CD4-positive, alpha-beta T cell treated with Interleukin-12 subunit alpha and Interleukin-12 subunit beta, for 1 hour (primary cell): ENCODE data around the gene SCGB1D4.

Source experiments
- DNase-seq: peaks from one replicate; pipeline ENCODE4 v3.0.0-alpha.2; 2020

SCGB1D4 gene

DNA sequence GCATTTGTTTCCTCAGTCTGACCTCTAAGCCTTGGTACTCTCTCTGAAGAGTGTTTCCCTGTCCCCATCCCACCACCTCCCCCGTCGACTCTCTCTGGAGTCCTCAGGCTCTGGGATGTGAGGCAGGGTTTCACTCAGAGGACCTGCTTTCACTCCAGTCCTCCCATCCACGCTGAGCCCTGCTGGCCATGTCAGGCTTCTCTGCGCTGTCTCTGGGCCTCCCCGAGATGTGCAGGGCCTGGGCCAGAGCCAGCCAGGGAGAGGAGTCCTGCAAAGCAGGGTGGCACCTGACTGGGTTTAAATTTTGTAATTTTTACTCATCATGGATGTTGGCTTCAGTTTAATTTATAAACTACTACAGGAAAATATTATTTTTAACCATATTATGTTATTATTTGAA is 25.6 kb downstream of the SCGB1D4 start:
- DNase-seq = no peak

DNA sequence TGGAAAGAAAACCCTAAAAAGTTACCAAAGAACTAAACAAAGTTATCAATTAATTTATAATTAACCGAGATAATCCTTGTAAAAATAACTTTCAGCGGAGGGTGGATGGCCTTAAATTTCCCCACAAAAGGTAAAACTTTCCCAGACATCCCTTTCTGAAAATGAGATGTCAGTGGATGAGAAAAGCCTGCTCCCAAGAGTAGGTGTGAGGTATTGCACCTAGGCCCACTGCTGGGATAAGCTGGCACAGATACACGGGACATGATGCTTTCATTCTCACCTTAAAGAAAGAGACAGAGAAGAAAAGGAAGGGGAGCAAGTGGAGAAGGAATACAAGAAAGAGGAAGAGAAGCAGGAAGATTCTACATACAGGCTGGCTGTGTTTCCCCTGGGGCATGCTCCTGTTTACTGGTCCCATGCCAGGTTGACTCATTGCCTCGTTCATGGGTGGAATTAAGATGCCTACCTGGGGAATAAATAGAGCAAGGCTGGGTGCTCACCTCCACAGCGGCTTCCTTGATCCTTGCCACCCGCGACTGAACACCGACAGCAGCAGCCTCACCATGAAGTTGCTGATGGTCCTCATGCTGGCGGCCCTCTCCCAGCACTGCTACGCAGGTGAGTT is 29.1 kb downstream of the SCGB1D4 start, which contains the start of gene SCGB2A2:
TSS of gene SCGB2A2 (plus strand) at position 505 of the 625 bp plus-strand sequence. CDS start at position 564, 59 bp downstream.
- no peak for DNase-seq

GRCh38 chr11:62267576-62267975 is 31.3 kb downstream of the SCGB1D4 start:
- DNase-seq = no peak

GRCh38 chr11:62267050-62267449 is 31.8 kb downstream of the SCGB1D4 start:
- no peak for DNase-seq

GRCh38 chr11:62266558-62266957 is 32.3 kb downstream of the SCGB1D4 start:
- DNase-seq = no peak

GRCh38 chr11:62264004-62264403 is 34.9 kb downstream of the SCGB1D4 start:
- no peak for DNase-seq

DNA sequence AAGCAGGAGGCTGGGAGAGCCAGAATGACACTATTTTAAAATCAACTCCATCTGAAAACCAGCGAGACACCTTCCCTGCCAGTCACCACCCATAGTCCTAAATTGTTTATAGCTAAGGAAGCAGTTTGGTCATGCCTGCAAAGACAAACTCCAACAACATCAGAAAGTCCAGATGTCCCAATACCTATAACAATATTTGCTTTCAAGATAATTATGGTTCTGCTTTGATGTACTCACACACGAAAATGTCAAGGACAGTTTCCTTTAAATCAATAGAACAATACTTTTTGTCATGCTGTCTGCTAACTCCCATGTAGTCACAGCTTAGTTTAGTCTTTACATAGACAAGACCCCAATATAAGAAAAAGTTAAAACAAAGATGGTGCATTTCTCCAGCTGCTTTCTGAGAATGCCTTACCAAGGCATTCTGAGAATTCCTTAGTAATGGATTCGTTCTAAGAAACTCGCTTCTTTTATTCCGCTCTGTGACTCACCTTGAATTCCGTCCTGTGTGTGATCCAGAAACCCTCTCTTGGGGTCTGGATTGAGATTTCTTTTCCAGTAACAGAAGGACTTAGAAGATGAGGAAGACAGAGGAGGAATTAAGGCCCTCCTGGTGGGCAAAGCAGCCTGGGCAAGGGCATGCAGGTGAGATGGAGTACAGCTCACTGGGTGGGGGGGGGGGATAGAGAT is 38.5 kb downstream of the SCGB1D4 start:
- DNase-seq = no peak

DNA sequence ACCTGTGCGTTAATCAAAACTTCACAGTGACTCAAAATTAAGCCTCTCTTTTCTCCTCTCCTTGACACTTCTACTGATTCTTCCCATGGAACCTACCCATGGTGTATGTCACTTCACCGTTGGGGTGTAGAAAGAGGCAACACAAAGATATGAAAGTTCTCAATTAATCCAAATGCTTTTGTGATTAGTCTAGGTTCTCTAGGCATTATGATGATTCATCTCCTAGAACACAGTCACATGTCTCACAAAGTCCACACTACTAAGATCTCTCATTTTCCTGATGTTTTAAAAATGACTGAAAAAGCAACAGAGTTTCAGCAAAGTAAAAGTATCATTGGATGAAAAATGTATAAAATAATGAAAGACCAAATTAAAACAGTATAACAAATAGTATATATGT is 42.6 kb downstream of the SCGB1D4 start:
- no peak for DNase-seq

- DNase-seq = no peak
These were observed 44.8 kb downstream of the SCGB1D4 start for GRCh38 chr11:62253999-62254542.

GRCh38 chr11:62251698-62252097 is 47.2 kb downstream of the SCGB1D4 start:
- no peak for DNase-seq
